ENCODE results near the gene CREB3L4. TPM values are rescaled to one million over a fixed set of nuclear protein-coding genes. Genes with fewer than 3 reads are reported as not detected.
"Not testable (repeated sequence)": the region's sequence is repeated elsewhere in the genome, so short reads cannot be mapped to it uniquely, and the experiment has no call there.

CREB3L4 gene
- total RNA-seq, 1 donor from 2014 or later, result 5.4 TPM

DNA sequence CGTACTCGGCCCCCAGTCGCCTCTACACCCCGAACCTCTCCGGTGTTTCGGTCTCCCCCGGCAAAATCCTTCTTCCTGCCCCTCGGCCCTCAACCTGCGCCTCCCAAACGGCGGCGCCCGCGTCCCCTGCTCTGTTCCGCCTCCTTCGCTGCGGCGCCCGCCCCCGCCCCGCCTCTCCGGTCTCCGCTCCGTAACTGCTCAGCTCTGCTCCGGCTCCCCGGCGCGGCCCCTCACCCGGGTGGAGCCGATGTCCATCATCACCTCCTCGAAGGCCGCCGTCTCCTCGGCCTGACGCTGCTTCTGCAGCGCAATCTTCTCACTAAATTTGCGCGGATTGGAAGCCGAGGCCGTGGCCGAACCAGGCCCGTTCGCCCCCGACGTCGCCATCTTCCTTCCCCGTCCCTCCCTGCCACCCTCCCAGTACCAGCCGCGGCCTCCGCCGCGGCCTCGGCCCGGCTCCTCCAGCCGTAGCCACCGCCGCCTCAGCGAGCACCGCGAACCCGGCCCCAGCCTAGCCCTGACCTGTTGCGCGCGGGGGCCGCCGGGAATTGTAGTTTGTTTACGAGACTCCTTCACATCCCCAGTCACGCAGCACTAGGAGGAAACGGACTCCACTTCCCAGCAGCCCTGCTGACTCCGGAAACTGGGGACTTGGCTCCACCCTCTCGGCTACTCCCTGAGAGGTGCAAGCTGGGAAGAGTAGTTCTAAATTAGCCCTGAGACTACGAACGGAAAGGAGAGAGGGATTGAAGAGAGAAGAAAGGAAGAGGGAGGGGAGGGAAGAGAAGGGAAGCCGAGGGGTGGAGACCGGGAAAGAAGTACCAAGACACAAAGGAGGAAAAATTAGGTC, 9.4 kb upstream of the CREB3L4 start, which contains the start of gene CRTC2:
Gene CRTC2 (minus strand): TSS at position 502 of the 850 bp plus-strand sequence. CDS start 115 bp downstream, at position 387.
- DNase-seq (ENCODE audit: extremely low read depth, low read depth, low spot score), result no peak

DNA sequence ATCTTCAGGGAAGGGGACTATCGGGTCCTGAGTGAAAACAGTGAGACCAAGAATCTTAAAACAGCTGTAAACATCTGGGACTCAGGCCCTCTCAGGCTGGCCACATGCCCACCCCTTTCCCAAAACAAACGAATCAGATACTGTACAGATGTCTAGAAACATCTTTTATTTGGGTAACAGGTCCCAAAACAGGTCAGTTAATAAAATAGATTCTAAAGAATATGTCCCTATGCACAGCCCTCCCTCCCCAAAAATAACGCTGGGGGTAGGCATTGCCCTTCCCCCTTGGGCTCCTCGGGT, 8.8 kb upstream of the CREB3L4 start:
- no peak for DNase-seq (ENCODE audit: extremely low read depth, low read depth, low spot score)

- no peak for DNase-seq (ENCODE audit: extremely low read depth, low read depth, low spot score)
Observed at GRCh38 chr1:153959454-153959853, 8.2 kb upstream of the CREB3L4 start.

DNA sequence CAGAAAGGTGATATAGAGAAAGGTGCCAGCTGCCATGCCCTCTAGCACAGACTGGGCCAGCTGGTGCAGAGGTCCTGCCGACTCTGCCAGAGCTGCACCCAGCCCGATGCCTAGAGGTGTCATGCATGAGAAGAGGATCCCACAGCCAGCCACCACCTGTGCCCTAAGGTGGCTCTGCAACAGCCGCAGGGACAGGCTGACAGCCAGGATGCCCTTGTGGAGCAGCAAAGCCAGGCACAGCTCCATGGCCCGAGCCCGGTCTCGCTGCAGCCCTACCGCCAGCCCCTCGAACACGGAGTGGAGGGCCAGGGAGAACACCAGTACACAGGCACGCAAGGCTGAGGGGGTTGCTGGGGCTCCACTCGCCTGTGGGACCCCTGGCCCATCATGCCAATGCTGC, 7.5 kb upstream of the CREB3L4 start:
- DNase-seq (ENCODE audit: extremely low read depth, low read depth, low spot score), result no peak

DNA sequence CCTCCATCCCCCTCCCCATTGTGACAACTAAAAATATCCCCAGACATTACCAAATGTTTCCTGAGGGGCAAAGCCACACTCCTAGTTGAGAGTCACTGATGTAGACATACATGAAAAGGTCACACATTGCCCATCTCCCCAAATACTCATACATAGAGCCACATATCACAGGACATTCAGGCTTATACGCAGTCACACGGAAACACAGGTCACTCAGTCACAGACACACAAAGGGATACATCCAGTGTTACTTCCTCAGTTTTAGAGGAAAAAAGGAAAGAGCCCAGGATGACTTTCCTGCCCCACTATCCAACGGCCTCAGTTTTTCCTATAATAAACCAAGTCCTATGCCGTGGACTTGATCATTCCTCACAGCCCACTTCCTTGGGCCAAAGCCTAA, 6.3 kb upstream of the CREB3L4 start:
- DNase-seq (ENCODE audit: extremely low read depth, low read depth, low spot score), result no peak

GRCh38 chr1:153962088-153963029, 5.3 kb upstream of the CREB3L4 start:
- DNase-seq (ENCODE audit: extremely low read depth, low read depth, low spot score), result no peak

- no peak for DNase-seq (ENCODE audit: extremely low read depth, low read depth, low spot score)
Observed at GRCh38 chr1:153963030-153963849, 4.5 kb upstream of the CREB3L4 start, which contains the start of gene SLC39A1. Gene SLC39A1, minus strand, starts transcription at chr1:153963537. Its CDS starts 822 bp downstream, at chr1:153962715.

GRCh38 chr1:153963850-153964331, 3.8 kb upstream of the CREB3L4 start:
- DNase-seq (ENCODE audit: extremely low read depth, low read depth, low spot score), result no peak

DNA sequence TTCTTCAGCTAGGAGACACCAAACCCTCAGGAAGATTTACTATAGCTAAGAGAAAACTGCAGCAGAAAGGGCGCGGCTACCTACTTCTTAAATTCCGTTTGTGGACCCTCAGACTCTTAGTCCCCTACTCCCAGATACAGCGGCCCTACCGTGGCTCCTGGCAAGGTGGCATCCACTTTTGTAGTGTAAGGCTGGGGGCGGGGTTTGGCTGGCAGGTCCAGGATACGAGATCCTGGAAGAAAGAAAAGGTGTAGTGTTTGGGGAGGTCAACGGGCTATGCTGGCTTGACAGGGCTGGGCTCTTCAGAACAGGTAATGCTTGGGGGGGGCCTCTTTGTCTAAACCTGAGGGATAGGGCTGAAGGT, 280 bp downstream of the CREB3L4 start:
- DNase-seq (ENCODE audit: extremely low read depth, low read depth, low spot score), result no peak

DNA sequence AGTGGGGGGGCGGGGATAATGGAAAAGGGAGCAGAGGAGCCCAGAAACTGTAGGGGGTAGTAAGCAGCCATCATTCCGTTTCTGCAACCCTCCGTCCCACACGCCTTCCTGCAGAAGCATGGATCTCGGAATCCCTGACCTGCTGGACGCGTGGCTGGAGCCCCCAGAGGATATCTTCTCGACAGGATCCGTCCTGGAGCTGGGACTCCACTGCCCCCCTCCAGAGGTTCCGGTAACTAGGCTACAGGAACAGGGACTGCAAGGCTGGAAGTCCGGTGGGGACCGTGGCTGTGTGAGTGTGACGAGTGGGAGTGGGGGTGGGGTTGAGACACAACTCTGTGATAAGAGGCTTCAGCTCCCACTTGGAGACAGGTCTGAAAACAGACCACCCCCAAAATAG, 706 bp downstream of the CREB3L4 start:
- no peak for DNase-seq (ENCODE audit: extremely low read depth, low read depth, low spot score)

DNA sequence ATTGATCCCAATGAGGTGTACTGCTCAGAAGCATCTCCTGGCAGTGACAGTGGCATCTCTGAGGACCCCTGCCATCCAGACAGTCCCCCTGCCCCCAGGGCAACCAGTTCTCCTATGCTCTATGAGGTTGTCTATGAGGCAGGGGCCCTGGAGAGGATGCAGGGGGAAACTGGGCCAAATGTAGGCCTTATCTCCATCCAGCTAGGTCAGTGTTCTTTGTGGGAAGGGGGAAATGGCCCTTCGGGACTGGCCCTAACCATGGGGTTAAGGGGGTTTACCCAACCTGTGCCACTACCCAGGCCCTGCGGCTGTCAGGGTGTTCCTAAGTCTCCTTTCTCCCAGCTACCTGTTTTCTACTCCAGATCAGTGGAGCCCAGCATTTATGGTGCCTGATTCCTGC, 1.3 kb downstream of the CREB3L4 start:
- no peak for DNase-seq (ENCODE audit: extremely low read depth, low read depth, low spot score)

DNA sequence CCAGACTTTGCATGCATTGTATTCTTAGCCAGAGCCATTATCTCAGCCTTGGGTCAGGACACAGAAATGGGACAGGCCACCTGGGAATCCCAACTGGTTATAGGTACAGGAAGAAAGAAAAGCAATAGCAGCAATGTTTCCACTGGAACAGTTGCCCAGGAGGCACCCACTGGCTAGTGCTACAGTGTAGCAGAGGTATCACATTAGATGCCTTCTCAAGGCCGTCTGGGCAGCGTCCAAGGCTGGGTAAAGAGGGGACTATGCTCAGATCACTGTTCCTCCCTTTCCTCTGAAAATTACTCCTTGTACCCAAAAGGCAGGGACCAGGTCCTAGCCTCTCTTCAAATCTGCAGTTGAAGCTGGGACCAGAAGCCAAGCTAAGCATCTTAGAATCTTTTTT, 2.6 kb downstream of the CREB3L4 start:
- DNase-seq (ENCODE audit: extremely low read depth, low read depth, low spot score), result no peak

DNA sequence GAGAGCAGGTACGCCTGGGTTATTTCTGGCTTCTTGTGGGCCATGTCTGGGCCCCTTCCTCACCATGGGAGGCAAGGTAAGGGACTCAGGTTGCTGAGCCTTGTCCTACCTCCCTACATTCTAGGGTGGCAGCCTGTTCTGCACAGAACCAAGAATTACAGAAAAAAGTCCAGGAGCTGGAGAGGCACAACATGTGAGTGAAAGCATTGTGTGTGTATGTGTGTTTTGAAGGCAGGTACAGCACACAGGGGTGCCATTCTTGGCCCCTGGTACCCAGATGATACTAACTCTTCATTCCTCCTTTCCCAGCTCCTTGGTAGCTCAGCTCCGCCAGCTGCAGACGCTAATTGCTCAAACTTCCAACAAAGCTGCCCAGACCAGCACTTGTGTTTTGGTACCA, 5.4 kb downstream of the CREB3L4 start:
- no peak for DNase-seq (ENCODE audit: extremely low read depth, low read depth, low spot score)

DNA sequence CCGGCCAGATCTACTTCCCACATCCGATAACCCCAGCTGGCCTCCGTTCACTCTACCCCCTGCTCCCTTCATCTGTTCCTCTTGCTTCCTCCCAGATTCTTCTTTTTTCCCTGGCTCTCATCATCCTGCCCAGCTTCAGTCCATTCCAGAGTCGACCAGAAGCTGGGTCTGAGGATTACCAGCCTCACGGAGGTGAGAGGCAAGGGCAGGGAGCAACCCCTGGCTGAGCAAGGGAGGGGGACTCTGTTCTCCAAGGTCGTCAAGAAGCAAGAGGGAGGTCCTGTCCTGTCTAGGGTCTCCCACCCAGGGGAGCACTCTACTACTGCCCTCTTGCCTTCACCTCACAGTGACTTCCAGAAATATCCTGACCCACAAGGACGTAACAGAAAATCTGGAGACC, 5.8 kb downstream of the CREB3L4 start:
- DNase-seq (ENCODE audit: extremely low read depth, low read depth, low spot score), result no peak

DNA sequence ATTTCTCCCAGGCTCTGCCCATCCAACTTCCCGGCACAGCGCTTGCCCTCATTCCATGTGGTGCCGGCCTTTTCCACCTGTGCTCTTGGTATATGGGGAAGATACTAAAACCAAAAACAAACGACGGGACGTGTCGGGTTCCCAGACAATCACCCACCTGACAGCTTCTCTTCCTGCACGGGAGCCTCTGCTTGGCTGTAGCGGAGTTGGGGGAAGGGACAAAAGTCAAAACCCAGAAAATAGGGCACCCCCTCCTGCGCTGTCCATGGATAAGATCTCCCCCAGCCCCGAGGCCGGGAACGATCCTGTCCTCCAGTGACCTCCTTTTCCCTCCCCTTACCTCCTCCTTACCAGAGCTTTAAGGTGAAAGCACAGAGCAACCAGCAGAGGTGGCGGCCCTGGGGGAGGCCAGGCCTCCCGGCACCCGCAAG, 9.1 kb downstream of the CREB3L4 start:
- no peak for DNase-seq (ENCODE audit: extremely low read depth, low read depth, low spot score)

DNA sequence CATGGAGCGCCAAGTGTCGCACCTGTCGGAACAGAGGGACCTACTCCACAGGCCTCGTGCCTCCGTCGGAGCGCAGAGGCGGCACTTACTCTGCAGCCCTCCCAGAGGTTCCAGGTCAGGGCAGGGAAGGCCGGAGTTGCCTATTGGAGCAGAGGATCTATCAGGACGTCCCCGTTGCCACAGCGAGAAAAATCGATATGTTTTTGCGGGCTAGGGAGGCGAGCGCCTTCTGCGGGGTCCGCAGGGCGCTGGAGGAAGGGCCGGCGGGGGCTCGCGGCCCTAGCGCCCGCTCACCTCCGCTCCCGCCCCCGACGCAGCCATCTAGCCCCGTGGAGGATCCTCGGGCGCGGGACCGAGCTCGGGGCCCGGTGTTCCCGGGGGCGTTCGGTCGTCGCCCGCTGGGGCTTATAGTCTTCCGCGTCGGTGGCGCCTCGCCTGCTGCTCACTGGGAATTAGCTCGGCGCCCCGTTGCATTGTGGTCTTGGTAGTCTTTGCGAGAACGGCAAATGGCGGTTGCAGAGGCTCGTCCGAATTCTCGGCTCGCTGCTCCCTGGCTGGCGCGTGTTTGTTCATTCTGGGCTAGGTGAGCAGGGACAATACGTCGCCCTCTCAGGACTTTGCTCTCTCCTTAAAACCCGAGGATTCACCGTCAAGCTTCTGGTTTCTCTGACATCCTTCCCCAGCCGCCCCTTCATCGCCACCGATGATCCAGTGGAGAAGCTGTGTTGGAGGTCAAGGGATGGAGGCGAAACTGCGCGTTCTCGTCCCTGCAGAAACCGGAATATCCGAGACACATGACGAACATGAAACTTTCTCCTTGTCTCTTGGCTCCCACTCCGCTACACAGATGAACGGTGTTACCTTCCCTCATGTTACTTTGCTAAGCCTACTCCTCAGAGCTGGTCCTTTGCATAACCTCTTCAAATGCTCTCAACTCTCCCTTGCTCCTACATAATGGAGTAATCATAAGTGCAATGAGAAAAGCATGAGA, 9.8 kb downstream of the CREB3L4 start, which contains the start of gene JTB:
Gene JTB (minus strand): TSS at position 425 of the 991 bp plus-strand sequence. CDS start 422 bp downstream, at position 3.
- no peak for DNase-seq (ENCODE audit: extremely low read depth, low read depth, low spot score)

GRCh38 chr1:153978274-153978909, 10.7 kb downstream of the CREB3L4 start:
- no peak for DNase-seq (ENCODE audit: extremely low read depth, low read depth, low spot score)

DNA sequence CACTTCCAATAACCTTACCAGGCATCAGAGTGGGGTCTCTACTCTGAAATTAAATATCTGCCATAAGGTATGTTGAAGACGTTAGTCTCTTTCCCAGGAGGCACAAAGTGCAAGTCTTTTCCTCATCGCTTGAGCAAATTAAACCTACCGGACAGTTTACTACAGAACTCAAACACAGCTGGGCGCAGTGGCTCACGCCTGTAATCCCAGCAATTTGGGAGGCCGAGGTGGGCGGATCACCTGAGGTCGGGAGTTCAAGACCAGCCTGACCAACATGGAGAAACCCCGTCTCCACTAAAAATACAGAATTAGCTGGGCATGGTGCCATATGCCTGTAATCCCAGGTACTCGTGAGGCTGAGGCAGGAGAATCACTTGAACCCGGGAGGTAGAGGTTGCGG, 11.4 kb downstream of the CREB3L4 start:
- not testable (repeated sequence) for DNase-seq (ENCODE audit: extremely low read depth, low read depth, low spot score)

DNA sequence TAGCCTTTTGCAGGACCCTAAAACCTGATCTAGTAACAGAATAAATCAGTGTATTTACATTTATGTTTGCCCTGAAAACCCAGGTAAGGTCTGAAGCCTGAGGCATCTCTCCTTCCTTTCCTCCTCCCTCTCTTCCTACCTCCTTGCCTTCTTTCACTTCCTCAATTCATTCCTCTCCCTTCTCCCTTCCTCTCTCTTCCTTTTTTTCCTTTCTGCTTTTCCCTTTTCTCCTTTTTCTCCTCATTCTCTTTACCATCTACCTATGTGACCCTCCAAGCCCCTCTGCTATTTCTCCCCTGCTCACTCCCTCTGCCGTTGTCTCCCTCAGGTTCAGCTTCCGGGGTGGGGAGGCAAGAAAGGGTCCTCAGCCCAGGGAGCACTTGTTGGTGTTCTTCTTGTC, 14.0 kb downstream of the CREB3L4 start:
- not testable (repeated sequence) for DNase-seq (ENCODE audit: extremely low read depth, low read depth, low spot score)

Measured in glomerular endothelial cell (primary cell).